ENCODE data around the gene ABHD4.
"Not testable (repeated sequence)": the region's sequence is repeated elsewhere in the genome, so short reads cannot be mapped to it uniquely, and the experiment has no call there.

The ABHD4 gene

DNA sequence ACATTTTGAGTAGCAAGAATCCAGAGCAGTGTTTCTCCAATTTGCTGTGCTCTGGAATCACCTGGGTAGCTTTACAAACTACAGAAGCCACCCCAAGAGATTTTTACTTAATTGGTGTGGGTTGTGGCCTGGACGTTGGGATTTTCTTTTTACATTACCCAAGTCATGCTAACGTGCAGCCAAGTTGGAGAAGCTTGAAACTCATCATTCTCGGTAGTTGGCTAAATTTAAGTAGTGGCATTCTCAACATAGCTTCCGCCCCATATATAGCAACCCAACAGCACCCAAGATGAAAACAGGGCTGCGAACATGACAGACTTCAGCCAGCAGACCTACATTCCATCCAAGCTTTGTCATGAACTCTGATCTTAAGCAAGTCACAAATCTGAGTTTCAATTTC lies 34.1 kb upstream of the ABHD4 start:
- in situ Hi-C loops (cut with MboI; ENCODE audit: low sequenced_read_pairs, unreplicated experiment) = loop anchor here (10.0 kb wide), 1 partner anchor 249 kb away; no protein-coding TSS in a partner anchor
- DNase-seq (ENCODE audit: low spot score) = no peak
- TF ChIP-seq, protein P1, sequence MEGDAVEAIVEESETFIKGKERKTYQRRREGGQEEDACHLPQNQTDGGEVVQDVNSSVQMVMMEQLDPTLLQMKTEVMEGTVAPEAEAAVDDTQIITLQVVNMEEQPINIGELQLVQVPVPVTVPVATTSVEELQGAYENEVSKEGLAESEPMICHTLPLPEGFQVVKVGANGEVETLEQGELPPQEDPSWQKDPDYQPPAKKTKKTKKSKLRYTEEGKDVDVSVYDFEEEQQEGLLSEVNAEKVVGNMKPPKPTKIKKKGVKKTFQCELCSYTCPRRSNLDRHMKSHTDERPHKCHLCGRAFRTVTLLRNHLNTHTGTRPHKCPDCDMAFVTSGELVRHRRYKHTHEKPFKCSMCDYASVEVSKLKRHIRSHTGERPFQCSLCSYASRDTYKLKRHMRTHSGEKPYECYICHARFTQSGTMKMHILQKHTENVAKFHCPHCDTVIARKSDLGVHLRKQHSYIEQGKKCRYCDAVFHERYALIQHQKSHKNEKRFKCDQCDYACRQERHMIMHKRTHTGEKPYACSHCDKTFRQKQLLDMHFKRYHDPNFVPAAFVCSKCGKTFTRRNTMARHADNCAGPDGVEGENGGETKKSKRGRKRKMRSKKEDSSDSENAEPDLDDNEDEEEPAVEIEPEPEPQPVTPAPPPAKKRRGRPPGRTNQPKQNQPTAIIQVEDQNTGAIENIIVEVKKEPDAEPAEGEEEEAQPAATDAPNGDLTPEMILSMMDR (IDR thresholded peaks at IDR 0.05; ENCODE audit: borderline replicate concordance, control extremely low read depth, extremely low read depth, insufficient read depth, missing control alignments) = no peak

DNA sequence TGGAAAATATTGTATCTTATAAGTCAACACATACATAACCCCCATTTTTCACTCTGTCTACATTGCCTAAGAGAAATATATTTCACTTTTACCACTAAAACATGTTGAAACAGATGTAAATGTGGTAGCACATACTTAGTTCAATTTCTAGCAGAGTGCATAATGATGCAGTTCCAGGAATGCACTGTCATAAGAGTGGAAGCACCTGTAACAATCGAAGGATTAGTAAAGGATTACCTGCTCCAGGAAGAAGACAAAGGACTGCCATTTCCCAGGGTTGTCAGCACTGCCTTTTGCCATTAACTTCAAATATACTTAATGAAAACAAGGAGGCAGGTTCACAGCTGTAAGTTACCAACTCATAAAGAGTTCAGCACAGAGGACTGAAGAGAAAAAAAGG lies 33.6 kb upstream of the ABHD4 start:
- in situ Hi-C loops (cut with MboI; ENCODE audit: low sequenced_read_pairs, unreplicated experiment) = loop anchor here (10.0 kb wide), 1 partner anchor 250 kb away; no protein-coding TSS in a partner anchor
- DNase-seq (ENCODE audit: low spot score) = no peak
- TF ChIP-seq, protein P1 (IDR thresholded peaks at IDR 0.05; ENCODE audit: borderline replicate concordance, control extremely low read depth, extremely low read depth, insufficient read depth, missing control alignments) = no peak

DNA sequence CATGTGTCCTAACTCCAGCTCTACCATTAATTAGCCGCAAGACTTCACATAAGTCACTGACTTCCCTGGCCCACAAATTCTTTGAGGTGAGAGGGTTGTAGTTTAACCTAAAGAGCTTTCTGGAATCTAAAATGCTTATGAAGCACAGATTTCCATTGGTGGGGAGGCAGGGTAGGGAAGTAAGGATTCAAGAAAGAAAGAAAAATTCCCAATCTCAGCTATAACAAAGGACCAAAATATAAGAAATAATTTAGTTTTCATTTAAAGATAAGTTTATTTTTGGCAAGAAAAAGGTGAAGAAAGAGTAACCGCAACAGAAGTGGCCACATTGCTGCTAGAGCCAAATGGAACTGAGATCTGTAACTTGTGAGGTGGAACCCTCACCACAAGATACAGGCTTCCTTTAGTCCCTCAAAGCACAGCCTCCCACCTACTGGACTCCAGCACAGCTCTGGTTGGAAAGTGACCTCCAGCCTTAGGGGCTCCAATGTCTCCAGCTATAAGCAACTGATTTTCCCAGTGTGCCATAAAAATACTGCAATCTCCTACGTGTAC lies 32.6 kb upstream of the ABHD4 start:
- DNase-seq (ENCODE audit: low spot score) = no peak
- in situ Hi-C loops (cut with MboI; ENCODE audit: low sequenced_read_pairs, unreplicated experiment) = loop anchor here (5.0 to 10.0 kb wide), 2 partner anchors 173 to 251 kb away; no protein-coding TSS in a partner anchor
- TF ChIP-seq, protein P1 (IDR thresholded peaks at IDR 0.05; ENCODE audit: borderline replicate concordance, control extremely low read depth, extremely low read depth, insufficient read depth, missing control alignments) = no peak

DNA sequence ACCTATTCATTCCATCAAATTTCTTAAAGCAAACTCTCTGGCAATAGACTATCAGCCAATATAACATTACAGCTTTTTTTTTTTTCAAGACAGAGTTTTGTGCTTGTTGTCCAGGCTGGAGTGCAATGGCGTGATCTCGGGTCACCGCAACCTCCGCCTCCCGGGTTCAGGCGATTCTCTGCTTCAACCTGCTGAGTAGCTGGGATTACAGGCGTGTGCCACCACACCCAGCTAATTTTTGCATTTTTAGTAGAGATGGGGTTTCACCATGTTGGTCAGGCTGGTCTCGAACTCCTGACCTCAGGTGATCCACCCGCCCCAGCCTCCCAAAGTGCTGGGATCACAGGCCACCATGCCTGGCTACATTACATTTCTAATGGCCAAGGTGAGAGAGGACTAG lies 31.8 kb upstream of the ABHD4 start:
- not testable (repeated sequence) for DNase-seq (ENCODE audit: low spot score)
- in situ Hi-C loops (cut with MboI; ENCODE audit: low sequenced_read_pairs, unreplicated experiment) = loop anchor here (5.0 to 10.0 kb wide), 2 partner anchors 174 to 251 kb away; no protein-coding TSS in a partner anchor

DNA sequence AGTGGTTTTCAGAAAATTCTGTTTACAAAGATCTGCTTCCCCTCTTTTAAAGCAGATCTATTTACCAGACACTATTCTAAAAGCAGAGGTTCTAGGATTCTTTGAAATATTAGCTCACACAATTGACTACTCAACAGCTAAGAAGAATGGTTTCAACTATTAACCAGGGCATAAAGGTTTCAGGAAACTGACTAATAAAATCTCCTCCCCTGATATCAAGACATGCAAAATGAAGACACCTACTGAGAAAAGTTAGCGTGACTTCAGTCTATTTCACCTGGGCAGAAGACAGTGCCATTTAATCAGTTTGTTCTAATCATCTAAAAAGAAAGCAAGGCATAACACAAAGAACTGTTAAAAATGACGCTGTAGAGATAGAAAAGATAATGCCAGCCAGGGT lies 31.3 kb upstream of the ABHD4 start:
- in situ Hi-C loops (cut with MboI; ENCODE audit: low sequenced_read_pairs, unreplicated experiment) = loop anchor here (5.0 to 10.0 kb wide), 2 partner anchors 175 to 252 kb away; no protein-coding TSS in a partner anchor
- TF ChIP-seq, protein P1 (IDR thresholded peaks at IDR 0.05; ENCODE audit: borderline replicate concordance, control extremely low read depth, extremely low read depth, insufficient read depth, missing control alignments) = no peak
- no peak for DNase-seq (ENCODE audit: low spot score)

DNA sequence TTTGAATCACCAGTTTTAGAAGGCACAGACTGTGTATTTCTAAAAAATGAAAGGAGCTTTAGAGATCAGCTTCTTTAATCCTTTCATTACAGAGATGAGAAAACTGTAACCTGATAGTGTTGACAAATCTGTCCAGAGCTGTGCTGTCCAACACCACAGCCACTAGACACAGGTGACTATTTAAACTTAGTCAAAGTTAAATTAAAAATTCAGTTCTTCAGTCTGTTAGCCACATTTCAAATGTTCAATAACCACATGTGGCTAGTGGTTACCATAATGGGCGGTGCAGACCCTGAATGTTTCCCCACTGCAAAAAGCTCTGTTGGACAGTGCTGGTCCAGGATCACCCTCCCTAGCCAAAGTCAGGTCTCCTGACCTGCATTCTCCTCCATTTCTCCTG lies 30.7 kb upstream of the ABHD4 start:
- in situ Hi-C loops (cut with MboI; ENCODE audit: low sequenced_read_pairs, unreplicated experiment) = loop anchor here (5.0 to 10.0 kb wide), 2 partner anchors 175 to 253 kb away; no protein-coding TSS in a partner anchor

More for the DNA sequence above, 30.7 kb upstream of the ABHD4 start:
- TF ChIP-seq, protein P1 (IDR thresholded peaks at IDR 0.05; ENCODE audit: borderline replicate concordance, control extremely low read depth, extremely low read depth, insufficient read depth, missing control alignments) = no peak
- no peak for DNase-seq (ENCODE audit: low spot score)

All from GM13976 (cell line).